SK-N-SH treated with all-trans-retinoic acid at 6 μM for 48 hours (cell line): ENCODE data around the gene EIF6.

Experiments used
- CSDC2 ChIP-seq: fragments of 250-450 bp; sonication (Bioruptor Pico); IDR thresholded peaks from 2 replicates; pipeline ENCODE4 v1.5.0; 2020; ENCODE audit warnings: mild to moderate bottlenecking, moderate library complexity
- GLIS3 ChIP-seq: fragments of 250-450 bp; sonication (Bioruptor Pico); IDR thresholded peaks from 2 replicates; pipeline ENCODE4 v1.5.0; 2020; ENCODE audit warnings: mild to moderate bottlenecking, moderate library complexity
- OSR1 ChIP-seq: fragments of 250-450 bp; sonication (Bioruptor Pico); IDR thresholded peaks from 2 replicates; pipeline ENCODE4 v1.8.0; 2022; ENCODE audit warnings: moderate library complexity, mild to moderate bottlenecking, inconsistent platforms
- PATZ1 ChIP-seq: fragments of 250-450 bp; sonication (Bioruptor Pico); IDR thresholded peaks from 2 replicates; pipeline ENCODE4 v1.8.0; 2020; ENCODE audit warnings: mild to moderate bottlenecking, moderate library complexity, borderline replicate concordance
- TSHZ2 ChIP-seq: fragments of 250-450 bp; sonication (Bioruptor Pico); IDR thresholded peaks from 2 replicates; pipeline ENCODE4 v1.5.0; 2020; ENCODE audit warnings: mild to moderate bottlenecking, moderate library complexity
- ZFP3 ChIP-seq: fragments of 250-450 bp; sonication (Bioruptor Pico); IDR thresholded peaks from 2 replicates; pipeline ENCODE4 v1.5.0; 2020; ENCODE audit warnings: mild to moderate bottlenecking, moderate library complexity

GRCh38 chr20:35248641-35249475 is 35.7 kb downstream of the EIF6 start:
- TF ChIP-seq OSR1 (CRISPR knock-in tag) = no peak
- no peak for TF ChIP-seq ZFP3
- TF ChIP-seq PATZ1 (CRISPR knock-in tag) = no peak
- TF ChIP-seq TSHZ2 = no peak
- TF ChIP-seq CSDC2 (CRISPR knock-in tag) = no peak
- no peak for TF ChIP-seq GLIS3 (CRISPR knock-in tag)
